ENCODE measurements around the gene CHD3.

Gene CHD3

DNA sequence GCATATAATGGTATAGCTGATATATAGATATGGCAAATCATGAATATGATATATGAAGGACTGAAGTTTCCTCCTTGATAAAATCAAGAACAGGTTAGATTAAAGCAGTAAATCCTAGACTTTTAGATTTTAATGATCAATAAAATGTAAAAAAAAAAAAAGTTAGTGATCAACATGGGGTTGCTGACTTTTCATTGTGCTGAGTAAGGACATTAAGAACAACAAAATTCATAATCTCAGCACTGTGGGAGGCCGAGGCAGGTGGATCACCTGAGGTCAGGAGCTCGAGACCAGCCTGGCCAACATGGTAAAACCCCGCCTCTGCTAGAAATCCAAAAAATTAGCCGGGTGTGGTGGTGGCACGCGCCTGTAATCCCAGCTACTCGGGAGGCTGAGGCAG is 10.4 kb upstream of the CHD3 start:
- Histone ChIP-seq H3K36me3 (replicated peaks; ENCODE audit: insufficient read depth, low read length) (no peaks in the 10 kb centered on the region), H3F3A (ENCODE audit: insufficient read depth, low read length) (no peaks in the 10 kb centered on the region), H3K9me2 (replicated peaks; ENCODE audit: insufficient read depth, low read length) (no peaks in the 10 kb centered on the region), H3K79me2 (ENCODE audit: low read length) (no peaks in the 10 kb centered on the region), H3K9ac (ENCODE audit: low read length) (no peak overlapping the region), H3K4me1 (ENCODE audit: low read length) (no peaks in the 10 kb centered on the region), H2AFZ (ENCODE audit: low read length) (no peak overlapping the region), H3K27ac (ENCODE audit: low read length) (no peak overlapping the region), H3K4me3 (ENCODE audit: low read length) (no peak overlapping the region), H3K27me3 (replicated peaks; ENCODE audit: insufficient read depth, low read length) (peaks cover 35% of the 10 kb centered on the region), H3K9me3 (replicated peaks; ENCODE audit: insufficient read depth, low read length) (no peaks in the 10 kb centered on the region), H3K4me2 (ENCODE audit: low read depth, low read length) (no peak overlapping the region), H4K20me1 (ENCODE audit: insufficient read depth, low read length) (no peaks in the 10 kb centered on the region)
- TF ChIP-seq, protein P1, sequence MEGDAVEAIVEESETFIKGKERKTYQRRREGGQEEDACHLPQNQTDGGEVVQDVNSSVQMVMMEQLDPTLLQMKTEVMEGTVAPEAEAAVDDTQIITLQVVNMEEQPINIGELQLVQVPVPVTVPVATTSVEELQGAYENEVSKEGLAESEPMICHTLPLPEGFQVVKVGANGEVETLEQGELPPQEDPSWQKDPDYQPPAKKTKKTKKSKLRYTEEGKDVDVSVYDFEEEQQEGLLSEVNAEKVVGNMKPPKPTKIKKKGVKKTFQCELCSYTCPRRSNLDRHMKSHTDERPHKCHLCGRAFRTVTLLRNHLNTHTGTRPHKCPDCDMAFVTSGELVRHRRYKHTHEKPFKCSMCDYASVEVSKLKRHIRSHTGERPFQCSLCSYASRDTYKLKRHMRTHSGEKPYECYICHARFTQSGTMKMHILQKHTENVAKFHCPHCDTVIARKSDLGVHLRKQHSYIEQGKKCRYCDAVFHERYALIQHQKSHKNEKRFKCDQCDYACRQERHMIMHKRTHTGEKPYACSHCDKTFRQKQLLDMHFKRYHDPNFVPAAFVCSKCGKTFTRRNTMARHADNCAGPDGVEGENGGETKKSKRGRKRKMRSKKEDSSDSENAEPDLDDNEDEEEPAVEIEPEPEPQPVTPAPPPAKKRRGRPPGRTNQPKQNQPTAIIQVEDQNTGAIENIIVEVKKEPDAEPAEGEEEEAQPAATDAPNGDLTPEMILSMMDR (IDR thresholded peaks at IDR 0.05; ENCODE audit: low read length), result no peak
- no peak for TF ChIP-seq EZH2 (optimal IDR thresholded peaks at IDR 0.05; ENCODE audit: low read depth, low read length)
- no peak for TF ChIP-seq EZH2phosphoT487 (IDR thresholded peaks at IDR 0.05; ENCODE audit: low read length)
- DNase-seq, result no peak

DNA sequence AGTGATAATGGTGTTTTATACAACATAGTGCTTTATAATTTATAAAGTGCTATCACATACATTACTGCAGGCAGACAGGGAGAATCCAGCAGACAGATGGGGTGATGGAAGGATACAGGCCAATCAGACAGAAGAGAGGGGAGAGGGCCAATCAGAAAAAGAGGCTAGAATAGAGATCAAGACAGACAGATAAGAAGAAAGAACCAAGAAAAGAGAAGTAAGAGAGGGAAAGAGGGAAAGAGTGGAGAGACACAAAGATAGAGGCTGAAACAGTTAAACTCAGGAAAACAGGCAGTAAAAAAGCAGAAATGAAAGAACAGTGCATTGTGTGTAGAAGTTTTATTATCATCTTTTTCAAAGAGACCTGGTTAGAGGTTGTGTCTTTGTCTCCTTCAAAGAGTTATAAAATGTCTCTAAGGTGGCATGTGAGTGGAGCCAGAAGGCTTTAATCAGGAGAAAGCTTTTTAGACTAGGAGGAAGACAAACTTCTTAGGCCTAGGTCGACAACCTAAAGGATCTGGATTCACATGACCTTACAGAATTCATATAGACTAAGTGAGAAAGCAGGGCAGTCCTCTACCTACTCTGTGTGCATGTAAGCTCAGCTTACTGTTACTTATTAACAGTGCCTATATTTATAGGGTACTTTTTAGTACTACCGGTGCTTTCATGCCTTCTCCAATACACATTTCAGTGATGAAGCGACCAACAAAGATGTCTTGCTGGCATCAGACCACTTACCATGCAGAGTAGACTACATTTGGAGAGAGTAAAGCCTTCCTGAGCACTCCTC is 8.3 kb upstream of the CHD3 start:
- TF ChIP-seq, protein P1 (IDR thresholded peaks at IDR 0.05; ENCODE audit: low read length), result no peak
- no peak for TF ChIP-seq EZH2phosphoT487 (IDR thresholded peaks at IDR 0.05; ENCODE audit: low read length)
- no peak for TF ChIP-seq EZH2 (optimal IDR thresholded peaks at IDR 0.05; ENCODE audit: low read depth, low read length)
- no peak for DNase-seq
- no peak overlapping the region for H3K4me2 ChIP-seq (ENCODE audit: low read depth, low read length)
- no peaks in the 10 kb centered on the region for H4K20me1 ChIP-seq (ENCODE audit: insufficient read depth, low read length)
- no peaks in the 10 kb centered on the region for H3K36me3 ChIP-seq (replicated peaks; ENCODE audit: insufficient read depth, low read length)
- no peaks in the 10 kb centered on the region for H3K9me3 ChIP-seq (replicated peaks; ENCODE audit: insufficient read depth, low read length)
- H3K9me2 ChIP-seq (replicated peaks; ENCODE audit: insufficient read depth, low read length), result no peaks in the 10 kb centered on the region
- peaks cover 44% of the 10 kb centered on the region for H3K27me3 ChIP-seq (replicated peaks; ENCODE audit: insufficient read depth, low read length)
- H2AFZ ChIP-seq (ENCODE audit: low read length), result no peak overlapping the region
- no peak overlapping the region for H3K4me3 ChIP-seq (ENCODE audit: low read length)
- H3K4me1 ChIP-seq (ENCODE audit: low read length), result no peaks in the 10 kb centered on the region
- H3F3A ChIP-seq (ENCODE audit: insufficient read depth, low read length), result no peaks in the 10 kb centered on the region
- H3K9ac ChIP-seq (ENCODE audit: low read length), result no peak overlapping the region
- H3K79me2 ChIP-seq (ENCODE audit: low read length), result no peaks in the 10 kb centered on the region
- no peak overlapping the region for H3K27ac ChIP-seq (ENCODE audit: low read length)

DNA sequence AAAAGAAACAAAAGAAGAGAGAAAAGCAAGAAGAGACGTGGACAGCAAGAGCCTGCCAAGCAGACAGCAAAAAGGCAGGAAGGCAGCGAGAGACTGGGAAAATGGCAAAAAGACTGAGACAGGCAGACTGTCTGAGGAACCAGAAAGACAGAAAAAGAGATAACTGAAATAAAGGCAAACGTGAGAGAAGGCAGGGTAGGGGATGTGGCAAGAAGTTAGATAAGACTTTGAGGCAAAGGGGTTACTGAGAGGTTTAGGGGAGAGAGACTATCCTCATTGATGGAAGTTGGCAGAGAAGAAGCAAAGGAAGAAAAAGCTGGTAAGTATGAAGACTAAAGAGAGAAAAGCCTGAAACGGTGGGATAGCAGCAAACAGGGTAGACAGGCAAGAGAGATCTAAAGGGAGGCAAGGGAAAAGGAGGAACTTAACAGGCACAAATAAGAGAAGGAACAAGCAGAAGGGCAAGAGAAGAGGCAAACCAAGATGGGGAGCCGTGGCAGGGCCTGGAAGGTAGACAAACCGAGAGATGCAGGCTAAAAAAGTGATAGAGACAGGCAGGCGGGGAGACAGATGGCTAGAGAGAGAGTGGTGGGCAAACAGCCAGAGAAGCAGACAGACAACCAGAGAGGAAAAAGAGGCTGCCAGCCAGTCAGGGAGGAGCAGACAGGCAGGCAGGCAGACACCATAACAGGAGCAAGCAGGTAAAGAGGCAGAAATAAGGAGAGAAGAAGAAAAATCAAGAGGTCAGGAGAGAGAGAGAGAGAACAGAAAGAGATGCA is 7.1 kb upstream of the CHD3 start:
- Histone ChIP-seq H3K4me1 (ENCODE audit: low read length) (peaks cover 8% of the 10 kb centered on the region), H3K4me2 (ENCODE audit: low read depth, low read length) (no peak overlapping the region)
- TF ChIP-seq EZH2 (optimal IDR thresholded peaks at IDR 0.05; ENCODE audit: low read depth, low read length), result no peak
- TF ChIP-seq, protein P1 (IDR thresholded peaks at IDR 0.05; ENCODE audit: low read length), result no peak
- TF ChIP-seq EZH2phosphoT487 (IDR thresholded peaks at IDR 0.05; ENCODE audit: low read length), result no peak

More for the DNA sequence above, 7.1 kb upstream of the CHD3 start:
- Histone ChIP-seq H3K9me2 (replicated peaks; ENCODE audit: insufficient read depth, low read length) (no peaks in the 10 kb centered on the region), H4K20me1 (ENCODE audit: insufficient read depth, low read length) (no peaks in the 10 kb centered on the region), H3K4me3 (ENCODE audit: low read length) (no peak overlapping the region), H2AFZ (ENCODE audit: low read length) (no peak overlapping the region), H3K36me3 (replicated peaks; ENCODE audit: insufficient read depth, low read length) (no peaks in the 10 kb centered on the region), H3K27ac (ENCODE audit: low read length) (no peak overlapping the region), H3F3A (ENCODE audit: insufficient read depth, low read length) (peaks cover 2% of the 10 kb centered on the region; the same call in 1 of the 2 replicates), H3K9me3 (replicated peaks; ENCODE audit: insufficient read depth, low read length) (no peaks in the 10 kb centered on the region), H3K79me2 (ENCODE audit: low read length) (no peaks in the 10 kb centered on the region), H3K27me3 (replicated peaks; ENCODE audit: insufficient read depth, low read length) (peaks cover 54% of the 10 kb centered on the region), H3K9ac (ENCODE audit: low read length) (no peak overlapping the region)
- no peak for DNase-seq
